Mesenchymal stem cell (in vitro differentiated cells and primary cell): ENCODE results near the gene RNF212B.
"Not testable (repeated sequence)": the region's sequence is repeated elsewhere in the genome, so short reads cannot be mapped to it uniquely, and the experiment has no call there.

Experiments
- DNase-seq: peaks from one replicate; pipeline ENCODE4 v3.0.0-alpha.2; 2013
- H2AFZ ChIP-seq: one replicate; pipeline ENCODE4 v1.6.1; 2013; ENCODE audit warnings: low read depth, mild to moderate bottlenecking, control low read depth, inconsistent platforms, low read length, moderate library complexity
- H2AK5ac ChIP-seq: 2 replicates; pipeline ENCODE4 v1.6.1; 2013; ENCODE audit warnings: low read length, moderate library complexity, mild to moderate bottlenecking, inconsistent platforms; ENCODE audit not compliant: severe bottlenecking
- H2BK120ac ChIP-seq: one replicate; pipeline ENCODE4 v1.6.1; 2013; ENCODE audit warnings: low read depth, mild to moderate bottlenecking, inconsistent platforms, low read length, moderate library complexity
- H2BK12ac ChIP-seq, 2 experiments: one replicate each; pipeline ENCODE4 v1.6.1; 2013; ENCODE audit warnings: inconsistent platforms in 2 of 2, low read length in 2 of 2, mild to moderate bottlenecking in 2 of 2, moderate library complexity in 2 of 2, control low read depth in 1 of 2
- H2BK15ac ChIP-seq: one replicate; pipeline ENCODE4 v1.6.1; 2013; ENCODE audit warnings: mild to moderate bottlenecking, low read depth, inconsistent platforms; ENCODE audit not compliant: poor library complexity, severe bottlenecking
- H2BK5ac ChIP-seq: 2 replicates; pipeline ENCODE4 v1.6.1; 2013; ENCODE audit warnings: low read depth, mild to moderate bottlenecking, low read length, control low read depth, inconsistent platforms; ENCODE audit not compliant: poor library complexity, severe bottlenecking
- H3K14ac ChIP-seq, 2 experiments: one replicate each; pipeline ENCODE4 v1.6.1; 2013; ENCODE audit warnings: inconsistent platforms in 2 of 2, low read length in 2 of 2, control low read depth in 1 of 2, mild to moderate bottlenecking in 1 of 2, moderate library complexity in 1 of 2
- H3K18ac ChIP-seq, 2 experiments: one replicate each; pipeline ENCODE4 v1.6.1; 2013; ENCODE audit warnings: inconsistent platforms in 2 of 2, low read length in 2 of 2, control low read depth in 1 of 2, low read depth in 1 of 2, mild to moderate bottlenecking in 1 of 2
- H3K23ac ChIP-seq, 2 experiments: one replicate each; pipeline ENCODE4 v1.6.1; 2013; ENCODE audit warnings: inconsistent platforms in 2 of 2, low read length in 2 of 2, mild to moderate bottlenecking in 2 of 2, moderate library complexity in 2 of 2, control low read depth in 1 of 2
- H3K27ac ChIP-seq: 2 replicates; pipeline ENCODE4 v1.5.1; 2013; ENCODE audit warnings: mild to moderate bottlenecking, moderate library complexity, low read length, control low read depth, inconsistent platforms; ENCODE audit not compliant: poor library complexity, severe bottlenecking
- H3K27me3 ChIP-seq, 2 experiments: 2 replicates each; pipeline versions ENCODE4 v1.6.1 to v1.7.0; 2013; ENCODE audit warnings: low read length in 2 of 2, mild to moderate bottlenecking in 2 of 2, moderate library complexity in 2 of 2, control low read depth in 1 of 2, inconsistent platforms in 1 of 2; ENCODE audit not compliant: control insufficient read depth in 1 of 2, insufficient read depth in 1 of 2
- H3K36me3 ChIP-seq, 2 experiments: 2 replicates each; pipeline versions ENCODE4 v1.6.1 to v1.7.0; 2013; ENCODE audit warnings: low read length in 2 of 2, control low read depth in 1 of 2, inconsistent platforms in 1 of 2, low read depth in 1 of 2, mild to moderate bottlenecking in 1 of 2; ENCODE audit not compliant: insufficient read depth in 2 of 2, control insufficient read depth in 1 of 2
- H3K4ac ChIP-seq, 2 experiments: one replicate each; pipeline ENCODE4 v1.6.1; 2013; ENCODE audit warnings: inconsistent platforms in 2 of 2, low read length in 2 of 2, mild to moderate bottlenecking in 2 of 2, moderate library complexity in 2 of 2, control low read depth in 1 of 2, low read depth in 1 of 2
- H3K4me1 ChIP-seq: 2 replicates; pipeline ENCODE4 v1.6.1; 2013; ENCODE audit warnings: low read depth, low read length, control low read depth; ENCODE audit not compliant: control insufficient read depth, insufficient read depth
- H3K4me2 ChIP-seq: 2 replicates; pipeline ENCODE4 v1.6.1; 2013; ENCODE audit warnings: low read length, mild to moderate bottlenecking, inconsistent platforms; ENCODE audit not compliant: poor library complexity, severe bottlenecking
- H3K4me3 ChIP-seq, 2 experiments: 2 replicates each; pipeline versions ENCODE4 v1.5.1 to v1.7.0; 2013; ENCODE audit warnings: low read length in 2 of 2, mild to moderate bottlenecking in 2 of 2, control low read depth in 1 of 2, low read depth in 1 of 2; ENCODE audit not compliant: insufficient read depth in 1 of 2
- H3K79me1 ChIP-seq: replicated peaks from 2 replicates; pipeline ENCODE4 v1.6.1; 2013; ENCODE audit warnings: mild to moderate bottlenecking, control low read depth, low read length, inconsistent platforms; ENCODE audit not compliant: poor library complexity, severe bottlenecking
- H3K9ac ChIP-seq: 2 replicates; pipeline ENCODE4 v1.7.0; 2013; ENCODE audit warnings: mild to moderate bottlenecking, low read length, moderate library complexity
- H3K9me3 ChIP-seq: 2 replicates; pipeline ENCODE4 v1.7.0; 2013; ENCODE audit warnings: mild to moderate bottlenecking, low read length; ENCODE audit not compliant: control insufficient read depth
- H4K8ac ChIP-seq: one replicate; pipeline ENCODE4 v1.6.1; 2013; ENCODE audit warnings: inconsistent platforms, mild to moderate bottlenecking, low read length, moderate library complexity
- H4K91ac ChIP-seq: one replicate; pipeline ENCODE4 v1.6.1; 2013; ENCODE audit warnings: mild to moderate bottlenecking, low read length, inconsistent platforms
- WGBS: methylation state at CpG from one replicate; pipeline ENCODE4 v1.1.7; 2013; ENCODE audit warnings: mixed read lengths; 5-methylcytosine and 5-hydroxymethylcytosine counted together

Gene RNF212B

DNA sequence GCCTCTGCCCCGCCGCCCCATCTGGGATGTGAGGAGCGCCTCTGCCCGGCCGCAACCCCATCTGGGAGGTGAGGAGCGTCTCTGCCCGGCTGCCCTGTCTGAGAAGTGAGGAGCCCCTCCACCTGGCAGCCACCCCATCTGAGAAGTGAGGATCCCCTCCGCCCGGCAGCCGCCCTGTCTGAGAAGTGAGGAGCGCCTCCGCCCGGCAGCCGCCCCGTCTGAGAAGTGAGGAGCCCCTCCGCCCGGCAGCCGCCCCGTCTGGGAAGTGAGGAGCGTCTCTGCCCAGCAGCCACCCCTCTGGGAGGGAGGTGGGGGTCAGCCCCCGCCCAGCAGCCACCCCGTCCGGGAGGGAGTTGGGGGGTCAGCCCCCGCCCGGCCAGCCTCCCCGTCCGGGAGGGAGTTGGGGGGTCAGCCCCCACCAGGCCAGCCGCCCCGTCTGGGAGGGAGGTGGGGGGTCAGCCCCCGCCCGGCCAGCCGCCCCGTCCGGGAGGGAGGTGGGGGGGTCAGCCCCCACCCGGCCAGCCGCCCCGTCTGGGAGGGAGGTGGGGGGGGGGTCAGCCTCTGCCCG, 5.4 kb upstream of the RNF212B start:
- not testable (repeated sequence) for H3K9me3 ChIP-seq, H3K14ac ChIP-seq, H2BK15ac ChIP-seq, H2BK5ac ChIP-seq, H4K8ac ChIP-seq, H3K4me2 ChIP-seq, H3K4me3 ChIP-seq, H2AFZ ChIP-seq, H3K27me3 ChIP-seq, H3K79me1 ChIP-seq, DNase-seq, H2AK5ac ChIP-seq, H2BK120ac ChIP-seq, H3K36me3 ChIP-seq, H4K91ac ChIP-seq, H3K27ac ChIP-seq, H3K4ac ChIP-seq, H3K18ac ChIP-seq, H3K4me1 ChIP-seq, H2BK12ac ChIP-seq, H3K23ac ChIP-seq, H3K9ac ChIP-seq
- WGBS: 97% methylated on average over 27 of the region's 38 CpGs

DNA sequence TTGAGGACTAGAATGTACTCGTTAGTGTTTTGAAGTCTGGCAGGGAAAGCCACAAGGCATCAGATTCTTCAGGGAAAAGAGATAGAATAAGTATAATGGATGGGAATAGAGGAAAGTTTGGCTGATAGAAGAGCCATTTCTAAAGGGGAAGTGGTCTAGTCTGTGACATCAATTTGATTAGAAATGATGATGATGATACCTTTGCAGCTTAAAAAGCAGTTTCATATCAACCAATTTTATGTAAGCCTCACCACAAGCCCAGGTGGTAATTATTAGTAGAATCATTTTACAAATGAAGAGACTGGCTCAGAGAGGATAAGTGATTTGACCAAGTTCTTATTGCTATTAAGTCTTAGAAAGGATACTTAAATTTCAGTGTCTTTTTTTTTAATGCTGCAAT, 2.9 kb downstream of the RNF212B start:
- no peak overlapping the region for H3K4me3 ChIP-seq
- H3K4ac ChIP-seq: no peak overlapping the region
- H2BK5ac ChIP-seq: no peak overlapping the region
- no peak overlapping the region for H3K23ac ChIP-seq
- H3K27ac ChIP-seq: no peak overlapping the region
- no peaks in the 10 kb centered on the region for H3K79me1 ChIP-seq
- H3K9ac ChIP-seq: no peak overlapping the region
- no peak for DNase-seq
- peaks cover 5% of the 10 kb centered on the region for H3K4me1 ChIP-seq
- no peaks in the 10 kb centered on the region for H3K36me3 ChIP-seq
- 75% methylated on average over 1 of the region's 1 CpG for WGBS
- no peak overlapping the region for H2AFZ ChIP-seq
- H3K4me2 ChIP-seq: no peak overlapping the region
- no peak overlapping the region for H2AK5ac ChIP-seq
- H2BK120ac ChIP-seq: no peak overlapping the region
- no peak overlapping the region for H2BK12ac ChIP-seq
- H3K14ac ChIP-seq: no peak overlapping the region
- no peak overlapping the region for H4K8ac ChIP-seq
- H2BK15ac ChIP-seq: no peak overlapping the region
- no peaks in the 10 kb centered on the region for H3K9me3 ChIP-seq
- H3K18ac ChIP-seq: no peak overlapping the region
- peaks cover 0 to 2% of the 10 kb centered on the region in 2 experiments for H3K27me3 ChIP-seq
- H4K91ac ChIP-seq: no peak overlapping the region

DNA sequence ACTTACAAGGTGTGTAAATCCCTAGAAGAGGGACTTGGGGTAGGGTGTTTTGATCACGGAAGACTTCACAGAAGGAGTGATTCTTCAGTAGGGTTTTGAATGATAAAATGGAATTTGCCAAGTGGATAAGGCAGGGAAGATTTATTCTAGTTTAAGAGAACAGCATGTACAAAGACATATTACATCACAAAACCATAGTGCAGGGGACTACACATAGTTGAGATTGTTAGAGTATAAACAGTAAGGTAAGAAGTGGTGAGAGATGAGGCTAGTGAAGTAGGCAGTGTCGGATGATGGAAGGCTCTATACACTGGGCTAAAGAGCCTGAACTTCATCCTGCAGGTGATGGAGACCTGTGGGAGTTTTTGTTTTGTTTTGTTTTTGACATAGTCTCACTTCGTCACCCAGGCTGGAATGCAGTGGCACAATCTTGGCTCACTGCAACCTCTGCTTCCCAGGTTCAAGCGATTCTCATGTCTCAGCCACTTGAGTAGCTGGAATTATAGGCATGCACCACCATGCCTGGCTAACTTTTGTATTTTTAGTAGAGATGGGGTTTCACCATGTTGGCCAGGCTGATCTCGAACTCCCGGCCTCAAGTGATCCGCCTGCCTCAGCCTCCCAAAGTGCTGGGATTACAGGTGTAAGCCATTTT, 3.5 kb downstream of the RNF212B start:
- H4K91ac ChIP-seq, H2AFZ ChIP-seq, H3K27ac ChIP-seq, H3K4me2 ChIP-seq, H3K9ac ChIP-seq, H3K4ac ChIP-seq, H3K4me1 ChIP-seq, H3K23ac ChIP-seq, H2AK5ac ChIP-seq, H4K8ac ChIP-seq, H3K4me3 ChIP-seq, DNase-seq, H3K14ac ChIP-seq, H2BK5ac ChIP-seq, H3K9me3 ChIP-seq, H3K27me3 ChIP-seq, H2BK120ac ChIP-seq, H3K18ac ChIP-seq, H2BK15ac ChIP-seq, H3K79me1 ChIP-seq, H3K36me3 ChIP-seq, H2BK12ac ChIP-seq: not testable (repeated sequence)
- 93% methylated on average over 7 of the region's 7 CpGs for WGBS

DNA sequence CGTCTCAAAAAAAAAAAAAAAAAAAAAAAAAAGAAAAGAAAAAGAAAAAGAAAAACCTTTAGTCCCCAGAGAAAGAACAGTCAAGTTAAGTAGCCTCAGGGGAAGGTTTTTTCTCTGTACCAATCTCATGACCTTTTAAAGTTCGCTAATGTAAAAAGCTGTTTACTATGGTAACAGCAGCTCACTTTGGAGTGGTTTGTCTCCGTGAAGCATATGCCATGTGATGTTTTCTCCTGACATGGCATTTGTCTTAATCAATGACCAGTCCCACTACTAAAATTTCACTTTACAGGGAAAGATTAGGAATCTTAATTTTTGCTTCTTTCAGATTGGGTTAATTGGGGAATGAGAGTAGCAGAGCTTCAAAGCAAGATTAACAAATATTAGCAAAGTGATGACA, 4.3 kb downstream of the RNF212B start:
- Histone ChIP-seq H3K36me3 (no peaks in the 10 kb centered on the region), H3K4me2 (no peak overlapping the region), H4K8ac (no peak overlapping the region), H3K4me3 (no peak overlapping the region), H3K4ac (no peak overlapping the region), H4K91ac (no peak overlapping the region), H2BK5ac (no peak overlapping the region), H3K27ac (no peak overlapping the region), H3K14ac (no peak overlapping the region), H3K23ac (no peak overlapping the region), H3K79me1 (no peaks in the 10 kb centered on the region), H2AK5ac (no peak overlapping the region), H3K27me3 (no peaks in the 10 kb centered on the region), H2BK120ac (no peak overlapping the region), H3K4me1 (peaks cover 6% of the 10 kb centered on the region), H3K18ac (no peak overlapping the region), H3K9me3 (no peaks in the 10 kb centered on the region), H2AFZ (no peak overlapping the region), H3K9ac (no peak overlapping the region), H2BK15ac (no peak overlapping the region), H2BK12ac (no peak overlapping the region)
- no peak for DNase-seq
- WGBS: no CpG with 5 or more reads among the region's 3 CpGs
